GM12878 (cell line): ENCODE measurements around the gene MYO15A.

Source experiments
- CTCF ChIP-seq, 3 experiments: IDR thresholded peaks in 2 of 3; conservative IDR thresholded peaks in 1 of 3; 2 replicates each; pipeline ENCODE4 v1.5.1; 2011; ENCODE audit warnings: low read depth in 3 of 3, low read length in 3 of 3, mild to moderate bottlenecking in 3 of 3, control low read depth in 2 of 3, moderate library complexity in 2 of 3, inconsistent platforms in 1 of 3, mixed read lengths in 1 of 3; ENCODE audit not compliant: control insufficient read depth in 2 of 3, insufficient read depth in 1 of 3; ENCODE audit errors: extremely low read depth in 1 of 3
- CUX1 ChIP-seq: IDR thresholded peaks from 2 replicates; pipeline ENCODE4 v1.6.1; 2012; ENCODE audit warnings: improper control_type of control experiment, low read depth, low read length; ENCODE audit not compliant: insufficient replicate concordance
- EP300 ChIP-seq, 2 experiments: fragments of 150-350 bp in 1 of 2; IDR thresholded peaks; 2 replicates each; pipeline ENCODE4 v1.6.1; 2011 to 2012; ENCODE audit warnings: low read depth in 2 of 2, low read length in 2 of 2, borderline replicate concordance in 1 of 2, improper control_type of control experiment in 1 of 2, inconsistent platforms in 1 of 2; ENCODE audit not compliant: control insufficient read depth in 1 of 2
- FOXM1 ChIP-seq: IDR thresholded peaks from 2 replicates; pipeline ENCODE4 v1.6.1; 2012; ENCODE audit warnings: low read depth, mild to moderate bottlenecking, inconsistent platforms, low read length, moderate library complexity
- PAX8 ChIP-seq: fragments of 450-650 bp; IDR thresholded peaks from 2 replicates; pipeline ENCODE4 v1.6.1; 2017; ENCODE audit warnings: mild to moderate bottlenecking, moderate library complexity
- POLR2AphosphoS2 ChIP-seq: IDR thresholded peaks from 2 replicates; pipeline ENCODE4 v1.6.1; 2011; ENCODE audit warnings: low read depth, mild to moderate bottlenecking, low read length, improper control_type of control experiment, moderate library complexity
- RFX5 ChIP-seq: IDR thresholded peaks from 2 replicates; pipeline ENCODE4 v1.6.1; 2011; ENCODE audit warnings: low read depth, low read length, improper control_type of control experiment
- SMC3 ChIP-seq: IDR thresholded peaks from 2 replicates; pipeline ENCODE4 v1.6.1; 2011; ENCODE audit warnings: low read length, improper control_type of control experiment, borderline replicate concordance
- TCF3 ChIP-seq: IDR thresholded peaks from 2 replicates; pipeline ENCODE4 v1.6.1; 2012; ENCODE audit warnings: low read depth, mild to moderate bottlenecking, low read length, borderline replicate concordance; ENCODE audit not compliant: insufficient read depth
- YY1 ChIP-seq: IDR thresholded peaks from 2 replicates; pipeline ENCODE4 v1.6.1; 2011; ENCODE audit warnings: low read depth, mild to moderate bottlenecking, low read length
- ZZZ3 ChIP-seq: IDR thresholded peaks from 2 replicates; pipeline ENCODE4 v1.6.1; 2011; ENCODE audit warnings: low read depth; ENCODE audit not compliant: control insufficient read depth, insufficient read length
- TF ChIP-seq, protein P1 (sequence below): IDR thresholded peaks from 2 replicates; pipeline ENCODE4 v1.6.1; 2012; ENCODE audit warnings: mild to moderate bottlenecking, low read depth, low read length
- TF ChIP-seq, protein P2 (sequence below): fragments of 450-650 bp; formaldehyde crosslinking; IDR thresholded peaks from 2 replicates; pipeline ENCODE4 v1.4.0; 2020; ENCODE audit warnings: mild to moderate bottlenecking, moderate library complexity

DNA sequence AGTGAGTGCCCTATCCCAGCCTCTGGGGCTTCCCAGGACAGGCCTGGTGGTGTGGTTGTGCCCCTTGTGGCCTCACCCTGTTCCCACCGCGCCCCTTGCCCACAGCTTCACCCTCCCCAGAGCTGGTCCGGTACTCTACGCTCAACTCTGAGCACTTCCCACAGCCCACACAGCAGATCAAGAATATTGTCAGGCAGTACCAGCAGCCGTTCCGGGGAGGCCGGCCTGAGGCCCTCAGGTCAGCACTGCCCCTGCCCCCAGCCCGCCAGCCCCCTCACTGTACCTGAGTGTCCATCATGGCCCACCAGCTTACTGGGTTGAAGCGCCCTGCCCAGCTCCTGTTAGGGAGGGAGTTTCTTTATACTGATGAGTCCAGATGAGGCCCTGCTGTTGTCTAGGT is 42.7 kb downstream of the MYO15A start:
- no peak for TF ChIP-seq EP300 (IDR thresholded peaks at IDR 0.05; ENCODE audit: borderline replicate concordance in 1 of 2, control insufficient read depth in 1 of 2, low read depth in 2 of 2, low read length in 2 of 2)
- no peak for TF ChIP-seq PAX8
- TF ChIP-seq TCF3: no peak
- TF ChIP-seq, protein P1, sequence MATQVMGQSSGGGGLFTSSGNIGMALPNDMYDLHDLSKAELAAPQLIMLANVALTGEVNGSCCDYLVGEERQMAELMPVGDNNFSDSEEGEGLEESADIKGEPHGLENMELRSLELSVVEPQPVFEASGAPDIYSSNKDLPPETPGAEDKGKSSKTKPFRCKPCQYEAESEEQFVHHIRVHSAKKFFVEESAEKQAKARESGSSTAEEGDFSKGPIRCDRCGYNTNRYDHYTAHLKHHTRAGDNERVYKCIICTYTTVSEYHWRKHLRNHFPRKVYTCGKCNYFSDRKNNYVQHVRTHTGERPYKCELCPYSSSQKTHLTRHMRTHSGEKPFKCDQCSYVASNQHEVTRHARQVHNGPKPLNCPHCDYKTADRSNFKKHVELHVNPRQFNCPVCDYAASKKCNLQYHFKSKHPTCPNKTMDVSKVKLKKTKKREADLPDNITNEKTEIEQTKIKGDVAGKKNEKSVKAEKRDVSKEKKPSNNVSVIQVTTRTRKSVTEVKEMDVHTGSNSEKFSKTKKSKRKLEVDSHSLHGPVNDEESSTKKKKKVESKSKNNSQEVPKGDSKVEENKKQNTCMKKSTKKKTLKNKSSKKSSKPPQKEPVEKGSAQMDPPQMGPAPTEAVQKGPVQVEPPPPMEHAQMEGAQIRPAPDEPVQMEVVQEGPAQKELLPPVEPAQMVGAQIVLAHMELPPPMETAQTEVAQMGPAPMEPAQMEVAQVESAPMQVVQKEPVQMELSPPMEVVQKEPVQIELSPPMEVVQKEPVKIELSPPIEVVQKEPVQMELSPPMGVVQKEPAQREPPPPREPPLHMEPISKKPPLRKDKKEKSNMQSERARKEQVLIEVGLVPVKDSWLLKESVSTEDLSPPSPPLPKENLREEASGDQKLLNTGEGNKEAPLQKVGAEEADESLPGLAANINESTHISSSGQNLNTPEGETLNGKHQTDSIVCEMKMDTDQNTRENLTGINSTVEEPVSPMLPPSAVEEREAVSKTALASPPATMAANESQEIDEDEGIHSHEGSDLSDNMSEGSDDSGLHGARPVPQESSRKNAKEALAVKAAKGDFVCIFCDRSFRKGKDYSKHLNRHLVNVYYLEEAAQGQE: no peak
- TF ChIP-seq CTCF (IDR thresholded peaks at IDR 0.05 in 2 of 3, conservative IDR thresholded peaks at IDR 0.05 in 1 of 3; ENCODE audit: control insufficient read depth in 2 of 3, extremely low read depth in 1 of 3, insufficient read depth in 1 of 3, low read depth in 3 of 3, low read length in 3 of 3): no peak
- TF ChIP-seq CUX1: no peak
- no peak for TF ChIP-seq POLR2AphosphoS2
- TF ChIP-seq FOXM1: no peak
- TF ChIP-seq SMC3: no peak
- no peak for TF ChIP-seq RFX5
- TF ChIP-seq, protein P2, sequence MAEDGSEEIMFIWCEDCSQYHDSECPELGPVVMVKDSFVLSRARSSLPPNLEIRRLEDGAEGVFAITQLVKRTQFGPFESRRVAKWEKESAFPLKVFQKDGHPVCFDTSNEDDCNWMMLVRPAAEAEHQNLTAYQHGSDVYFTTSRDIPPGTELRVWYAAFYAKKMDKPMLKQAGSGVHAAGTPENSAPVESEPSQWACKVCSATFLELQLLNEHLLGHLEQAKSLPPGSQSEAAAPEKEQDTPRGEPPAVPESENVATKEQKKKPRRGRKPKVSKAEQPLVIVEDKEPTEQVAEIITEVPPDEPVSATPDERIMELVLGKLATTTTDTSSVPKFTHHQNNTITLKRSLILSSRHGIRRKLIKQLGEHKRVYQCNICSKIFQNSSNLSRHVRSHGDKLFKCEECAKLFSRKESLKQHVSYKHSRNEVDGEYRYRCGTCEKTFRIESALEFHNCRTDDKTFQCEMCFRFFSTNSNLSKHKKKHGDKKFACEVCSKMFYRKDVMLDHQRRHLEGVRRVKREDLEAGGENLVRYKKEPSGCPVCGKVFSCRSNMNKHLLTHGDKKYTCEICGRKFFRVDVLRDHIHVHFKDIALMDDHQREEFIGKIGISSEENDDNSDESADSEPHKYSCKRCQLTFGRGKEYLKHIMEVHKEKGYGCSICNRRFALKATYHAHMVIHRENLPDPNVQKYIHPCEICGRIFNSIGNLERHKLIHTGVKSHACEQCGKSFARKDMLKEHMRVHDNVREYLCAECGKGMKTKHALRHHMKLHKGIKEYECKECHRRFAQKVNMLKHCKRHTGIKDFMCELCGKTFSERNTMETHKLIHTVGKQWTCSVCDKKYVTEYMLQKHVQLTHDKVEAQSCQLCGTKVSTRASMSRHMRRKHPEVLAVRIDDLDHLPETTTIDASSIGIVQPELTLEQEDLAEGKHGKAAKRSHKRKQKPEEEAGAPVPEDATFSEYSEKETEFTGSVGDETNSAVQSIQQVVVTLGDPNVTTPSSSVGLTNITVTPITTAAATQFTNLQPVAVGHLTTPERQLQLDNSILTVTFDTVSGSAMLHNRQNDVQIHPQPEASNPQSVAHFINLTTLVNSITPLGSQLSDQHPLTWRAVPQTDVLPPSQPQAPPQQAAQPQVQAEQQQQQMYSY (CRISPR knock-in tag): no peak
- no peak for TF ChIP-seq YY1
- TF ChIP-seq ZZZ3: no peak
